ENCODE results near the gene STON1. TPM values are rescaled to one million over a fixed set of nuclear protein-coding genes. Genes with fewer than 3 reads are reported as not detected.

Gene STON1
- polyA plus RNA-seq, 1 donor from 2014 or later, result 2.8 TPM

DNA sequence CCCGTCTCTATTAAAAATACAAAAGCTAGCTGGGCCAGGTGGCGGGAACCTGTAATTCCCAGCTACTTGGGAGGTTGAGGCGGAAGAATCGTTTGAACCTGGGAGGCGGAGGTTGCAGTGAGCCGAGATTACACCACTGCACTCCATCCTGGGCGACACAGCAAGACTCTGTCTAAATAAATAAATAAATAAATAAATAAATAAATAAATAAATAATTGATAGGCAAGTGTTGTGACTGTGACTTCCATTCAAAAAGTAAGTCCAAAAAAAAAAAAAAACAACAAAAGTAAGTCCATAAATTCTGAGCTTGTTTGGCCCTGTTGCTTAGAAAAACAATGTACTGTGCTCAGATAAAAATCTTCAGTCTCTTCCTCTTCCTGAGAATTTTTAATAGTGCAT, 2.2 kb downstream of the STON1 start:
- no peak overlapping the region for H3K4me2 ChIP-seq (ENCODE audit: low read length)
- no peak overlapping the region for H3K9ac ChIP-seq (ENCODE audit: low read length)

DNA sequence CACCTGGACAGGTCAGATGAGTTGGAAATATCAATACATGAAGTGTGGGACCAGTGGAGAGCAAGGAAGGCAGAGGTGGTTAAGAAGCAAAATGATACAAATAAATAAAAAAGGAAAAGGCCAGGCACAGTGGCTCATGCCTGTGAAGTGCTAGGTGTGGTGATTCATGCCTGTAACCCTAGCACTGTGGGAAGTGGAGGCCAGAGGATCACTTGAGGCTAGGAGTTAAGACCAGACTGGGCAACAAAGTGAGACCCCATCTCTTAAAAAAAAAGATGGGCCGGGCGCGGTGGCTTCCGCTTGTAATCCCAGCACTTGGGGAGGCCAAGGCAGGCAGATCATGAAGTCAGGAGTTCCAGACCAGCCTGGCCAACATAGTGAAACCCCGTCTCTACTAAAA, 2.9 kb downstream of the STON1 start:
- H4K20me1 ChIP-seq (ENCODE audit: insufficient read depth), result no peaks in the 10 kb centered on the region
- no peak overlapping the region for H3K9ac ChIP-seq (ENCODE audit: low read length)
- H3K9me2 ChIP-seq (ENCODE audit: insufficient read depth, low read length), result no peaks in the 10 kb centered on the region
- H3K27me3 ChIP-seq (ENCODE audit: insufficient read depth, low read depth, low read length), result no peaks in the 10 kb centered on the region
- H3K4me3 ChIP-seq (ENCODE audit: low read length), result no peak overlapping the region
- peaks cover 6% of the 10 kb centered on the region for H3K79me2 ChIP-seq (replicated peaks; ENCODE audit: insufficient read depth, low read length)
- no peak for TF ChIP-seq MXI1 (conservative IDR thresholded peaks at IDR 0.05; ENCODE audit: poor library complexity, severe bottlenecking)
- TF ChIP-seq, protein P1, sequence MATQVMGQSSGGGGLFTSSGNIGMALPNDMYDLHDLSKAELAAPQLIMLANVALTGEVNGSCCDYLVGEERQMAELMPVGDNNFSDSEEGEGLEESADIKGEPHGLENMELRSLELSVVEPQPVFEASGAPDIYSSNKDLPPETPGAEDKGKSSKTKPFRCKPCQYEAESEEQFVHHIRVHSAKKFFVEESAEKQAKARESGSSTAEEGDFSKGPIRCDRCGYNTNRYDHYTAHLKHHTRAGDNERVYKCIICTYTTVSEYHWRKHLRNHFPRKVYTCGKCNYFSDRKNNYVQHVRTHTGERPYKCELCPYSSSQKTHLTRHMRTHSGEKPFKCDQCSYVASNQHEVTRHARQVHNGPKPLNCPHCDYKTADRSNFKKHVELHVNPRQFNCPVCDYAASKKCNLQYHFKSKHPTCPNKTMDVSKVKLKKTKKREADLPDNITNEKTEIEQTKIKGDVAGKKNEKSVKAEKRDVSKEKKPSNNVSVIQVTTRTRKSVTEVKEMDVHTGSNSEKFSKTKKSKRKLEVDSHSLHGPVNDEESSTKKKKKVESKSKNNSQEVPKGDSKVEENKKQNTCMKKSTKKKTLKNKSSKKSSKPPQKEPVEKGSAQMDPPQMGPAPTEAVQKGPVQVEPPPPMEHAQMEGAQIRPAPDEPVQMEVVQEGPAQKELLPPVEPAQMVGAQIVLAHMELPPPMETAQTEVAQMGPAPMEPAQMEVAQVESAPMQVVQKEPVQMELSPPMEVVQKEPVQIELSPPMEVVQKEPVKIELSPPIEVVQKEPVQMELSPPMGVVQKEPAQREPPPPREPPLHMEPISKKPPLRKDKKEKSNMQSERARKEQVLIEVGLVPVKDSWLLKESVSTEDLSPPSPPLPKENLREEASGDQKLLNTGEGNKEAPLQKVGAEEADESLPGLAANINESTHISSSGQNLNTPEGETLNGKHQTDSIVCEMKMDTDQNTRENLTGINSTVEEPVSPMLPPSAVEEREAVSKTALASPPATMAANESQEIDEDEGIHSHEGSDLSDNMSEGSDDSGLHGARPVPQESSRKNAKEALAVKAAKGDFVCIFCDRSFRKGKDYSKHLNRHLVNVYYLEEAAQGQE (IDR thresholded peaks at IDR 0.05; ENCODE audit: borderline replicate concordance), result no peak
- no peak for TF ChIP-seq SMC3 (conservative IDR thresholded peaks at IDR 0.05; ENCODE audit: poor library complexity)
- TF ChIP-seq, protein P2, sequence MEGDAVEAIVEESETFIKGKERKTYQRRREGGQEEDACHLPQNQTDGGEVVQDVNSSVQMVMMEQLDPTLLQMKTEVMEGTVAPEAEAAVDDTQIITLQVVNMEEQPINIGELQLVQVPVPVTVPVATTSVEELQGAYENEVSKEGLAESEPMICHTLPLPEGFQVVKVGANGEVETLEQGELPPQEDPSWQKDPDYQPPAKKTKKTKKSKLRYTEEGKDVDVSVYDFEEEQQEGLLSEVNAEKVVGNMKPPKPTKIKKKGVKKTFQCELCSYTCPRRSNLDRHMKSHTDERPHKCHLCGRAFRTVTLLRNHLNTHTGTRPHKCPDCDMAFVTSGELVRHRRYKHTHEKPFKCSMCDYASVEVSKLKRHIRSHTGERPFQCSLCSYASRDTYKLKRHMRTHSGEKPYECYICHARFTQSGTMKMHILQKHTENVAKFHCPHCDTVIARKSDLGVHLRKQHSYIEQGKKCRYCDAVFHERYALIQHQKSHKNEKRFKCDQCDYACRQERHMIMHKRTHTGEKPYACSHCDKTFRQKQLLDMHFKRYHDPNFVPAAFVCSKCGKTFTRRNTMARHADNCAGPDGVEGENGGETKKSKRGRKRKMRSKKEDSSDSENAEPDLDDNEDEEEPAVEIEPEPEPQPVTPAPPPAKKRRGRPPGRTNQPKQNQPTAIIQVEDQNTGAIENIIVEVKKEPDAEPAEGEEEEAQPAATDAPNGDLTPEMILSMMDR (IDR thresholded peaks at IDR 0.05; ENCODE audit: poor library complexity, severe bottlenecking), result no peak
- no peak for TF ChIP-seq EZH2 (IDR thresholded peaks at IDR 0.05; ENCODE audit: borderline replicate concordance, insufficient read depth, low read length, poor library complexity, severe bottlenecking)
- no peak for TF ChIP-seq POLR2AphosphoS5 (IDR thresholded peaks at IDR 0.05)
- no peak for TF ChIP-seq RAD21 (conservative IDR thresholded peaks at IDR 0.05)
- TF ChIP-seq TAF1 (IDR thresholded peaks at IDR 0.05; ENCODE audit: low read depth), result no peak
- no peak for TF ChIP-seq EP300 (conservative IDR thresholded peaks at IDR 0.05; ENCODE audit: poor library complexity, severe bottlenecking)
- peaks cover 3% of the 10 kb centered on the region for H3F3A ChIP-seq (ENCODE audit: insufficient read depth, low read length, poor library complexity, severe bottlenecking)
- no peak overlapping the region for H3K27ac ChIP-seq (ENCODE audit: low read length)
- H2AFZ ChIP-seq (ENCODE audit: low read depth, low read length), result no peak overlapping the region
- H3K36me3 ChIP-seq (ENCODE audit: insufficient read depth, low read length), result no peaks in the 10 kb centered on the region
- H3K4me2 ChIP-seq (ENCODE audit: low read length), result no peak overlapping the region
- no peaks in the 10 kb centered on the region for H3K9me3 ChIP-seq (ENCODE audit: low read length)

More for the DNA sequence above, 2.2 kb downstream of the STON1 start:
- Histone ChIP-seq H3K4me3 (ENCODE audit: low read length) (no peak overlapping the region), H3K27ac (ENCODE audit: low read length) (no peak overlapping the region), H3K27me3 (ENCODE audit: insufficient read depth, low read depth, low read length) (no peaks in the 10 kb centered on the region), H3K79me2 (replicated peaks; ENCODE audit: insufficient read depth, low read length) (peaks cover 6% of the 10 kb centered on the region), H3K9me2 (ENCODE audit: insufficient read depth, low read length) (no peaks in the 10 kb centered on the region), H3F3A (ENCODE audit: insufficient read depth, low read length, poor library complexity, severe bottlenecking) (peaks cover 3% of the 10 kb centered on the region), H3K36me3 (ENCODE audit: insufficient read depth, low read length) (no peaks in the 10 kb centered on the region), H3K9me3 (ENCODE audit: low read length) (no peaks in the 10 kb centered on the region), H2AFZ (ENCODE audit: low read depth, low read length) (no peak overlapping the region), H4K20me1 (ENCODE audit: insufficient read depth) (no peaks in the 10 kb centered on the region)
- TF ChIP-seq POLR2AphosphoS5 (IDR thresholded peaks at IDR 0.05), result no peak
- TF ChIP-seq, protein P2 (IDR thresholded peaks at IDR 0.05; ENCODE audit: poor library complexity, severe bottlenecking), result no peak

Data from neural cell (in vitro differentiated cells).